ENCODE measurements around the gene NCOA1.

DNA sequence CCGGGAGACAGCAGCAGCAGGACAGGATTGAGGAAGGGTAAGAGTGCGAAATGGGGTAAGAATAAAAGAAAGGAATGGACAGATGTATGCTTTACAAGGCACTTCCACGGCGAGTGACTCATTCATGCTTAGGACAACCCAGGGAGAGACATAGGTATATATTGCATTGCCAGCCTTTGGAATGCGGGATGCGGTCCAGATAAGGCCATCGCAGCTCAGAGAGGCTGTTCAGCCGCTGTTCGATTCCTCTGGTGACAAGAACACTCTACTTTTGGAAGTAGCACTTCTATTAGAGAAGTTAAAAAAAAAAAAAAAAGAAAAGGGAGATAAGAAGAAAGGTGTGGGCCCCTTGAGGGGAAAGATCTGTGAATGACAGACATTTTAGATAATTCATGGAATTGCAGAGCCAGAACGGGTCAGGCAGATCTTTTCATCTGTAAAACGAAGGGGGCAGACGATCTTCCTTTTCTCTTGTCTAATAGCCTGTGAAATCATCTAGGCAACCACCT lies 819 bp upstream of the NCOA1 start:
- TF ChIP-seq, protein P1, sequence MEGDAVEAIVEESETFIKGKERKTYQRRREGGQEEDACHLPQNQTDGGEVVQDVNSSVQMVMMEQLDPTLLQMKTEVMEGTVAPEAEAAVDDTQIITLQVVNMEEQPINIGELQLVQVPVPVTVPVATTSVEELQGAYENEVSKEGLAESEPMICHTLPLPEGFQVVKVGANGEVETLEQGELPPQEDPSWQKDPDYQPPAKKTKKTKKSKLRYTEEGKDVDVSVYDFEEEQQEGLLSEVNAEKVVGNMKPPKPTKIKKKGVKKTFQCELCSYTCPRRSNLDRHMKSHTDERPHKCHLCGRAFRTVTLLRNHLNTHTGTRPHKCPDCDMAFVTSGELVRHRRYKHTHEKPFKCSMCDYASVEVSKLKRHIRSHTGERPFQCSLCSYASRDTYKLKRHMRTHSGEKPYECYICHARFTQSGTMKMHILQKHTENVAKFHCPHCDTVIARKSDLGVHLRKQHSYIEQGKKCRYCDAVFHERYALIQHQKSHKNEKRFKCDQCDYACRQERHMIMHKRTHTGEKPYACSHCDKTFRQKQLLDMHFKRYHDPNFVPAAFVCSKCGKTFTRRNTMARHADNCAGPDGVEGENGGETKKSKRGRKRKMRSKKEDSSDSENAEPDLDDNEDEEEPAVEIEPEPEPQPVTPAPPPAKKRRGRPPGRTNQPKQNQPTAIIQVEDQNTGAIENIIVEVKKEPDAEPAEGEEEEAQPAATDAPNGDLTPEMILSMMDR (conservative IDR thresholded peaks at IDR 0.05; ENCODE audit: low read depth, low read length) = no peak
- no peak for TF ChIP-seq EZH2 (IDR thresholded peaks at IDR 0.05; ENCODE audit: borderline replicate concordance, low read depth, low read length, poor library complexity, severe bottlenecking)

Data from A673 (cell line).